HG03280 (cell line): ENCODE measurements around the gene OR5K1.

Experiments used
- ATAC-seq: cut with Tn5 transposase; IDR thresholded peaks from one replicate; pipeline ENCODE4 v1.9.1; 2021; ENCODE audit warnings: mild to moderate bottlenecking, moderate library complexity; ENCODE audit not compliant: unreplicated experiment

The OR5K1 gene

GRCh38 chr3:98462901-98463300, at the start of gene OR5K1:
TSS of gene OR5K1 (plus strand) at chr3:98463201. CDS start at chr3:98469577, 6,376 bp downstream.
- ATAC-seq = no peak

GRCh38 chr3:98432575-98432974, 30.4 kb upstream of the OR5K1 start:
- no peak for ATAC-seq

GRCh38 chr3:98433764-98434163, 29.2 kb upstream of the OR5K1 start:
- ATAC-seq = no peak

DNA sequence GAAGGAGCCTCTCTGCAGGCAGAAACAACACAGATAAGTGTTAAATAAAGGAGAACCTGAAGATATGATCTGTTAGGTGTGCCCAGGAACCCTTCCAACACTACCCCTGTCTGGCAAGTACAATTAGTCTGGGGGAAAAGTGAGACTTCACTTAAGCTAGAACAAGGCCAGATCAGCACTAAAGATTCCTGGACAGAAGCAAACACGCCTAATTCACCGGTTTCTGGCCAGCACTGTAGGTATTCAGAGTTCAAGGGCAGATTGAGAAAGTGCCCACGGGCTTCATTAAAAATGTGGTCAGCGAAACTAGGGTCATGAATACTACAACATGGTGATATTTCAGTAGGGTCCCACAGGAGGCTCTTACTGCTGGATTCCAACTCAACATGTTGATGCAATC, 28.6 kb upstream of the OR5K1 start:
- ATAC-seq = no peak

GRCh38 chr3:98440283-98440682, 22.7 kb upstream of the OR5K1 start:
- ATAC-seq = no peak

GRCh38 chr3:98445949-98446406, 17.0 kb upstream of the OR5K1 start:
- ATAC-seq = peak; percentile 59

DNA sequence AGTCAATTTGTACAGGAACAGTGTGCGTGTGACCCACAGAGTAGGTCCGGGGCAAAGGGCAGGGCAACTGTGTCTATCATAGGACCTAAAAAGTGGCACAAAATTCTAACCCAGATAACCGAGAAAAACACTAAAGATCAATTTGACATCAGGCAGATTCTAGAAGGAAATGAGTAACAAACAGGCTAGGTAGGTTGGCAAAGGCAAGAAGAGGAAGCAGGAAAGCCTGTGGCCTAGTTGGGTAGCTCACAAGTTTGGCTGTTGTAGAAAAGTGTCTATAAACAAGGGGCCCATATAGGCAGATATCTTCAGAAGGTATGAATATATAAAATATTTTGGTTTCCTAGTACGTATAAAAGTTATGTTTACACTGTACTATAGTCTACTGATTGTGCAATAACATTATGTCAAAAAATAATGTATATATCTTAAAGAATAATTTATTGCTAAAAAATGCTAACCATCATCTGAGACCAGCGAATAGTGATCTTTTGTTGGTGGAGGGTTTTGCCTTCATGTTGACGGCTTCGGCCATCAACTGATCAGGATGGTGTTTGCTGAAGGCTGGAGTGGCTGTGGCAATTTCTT, 13.3 kb upstream of the OR5K1 start:
- no peak for ATAC-seq

DNA sequence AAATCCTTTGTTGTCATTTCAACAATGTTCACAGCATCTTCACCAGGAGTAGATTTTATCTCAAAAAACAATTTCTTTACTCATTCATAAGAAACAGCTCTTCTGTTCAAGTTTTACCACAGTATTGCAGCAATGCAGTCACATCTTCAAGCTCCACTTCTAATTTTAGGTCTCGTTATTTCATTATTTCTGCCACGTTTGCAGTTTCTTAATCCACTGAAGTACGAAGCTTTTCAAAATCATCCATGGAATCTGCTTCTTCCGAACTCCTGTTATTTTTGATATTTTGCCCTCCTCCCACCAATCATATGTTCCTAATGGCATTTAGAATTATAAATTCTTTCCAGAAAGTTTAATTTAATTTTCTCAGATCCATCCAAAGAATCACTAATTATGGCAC, 12.6 kb upstream of the OR5K1 start:
- no peak for ATAC-seq

DNA sequence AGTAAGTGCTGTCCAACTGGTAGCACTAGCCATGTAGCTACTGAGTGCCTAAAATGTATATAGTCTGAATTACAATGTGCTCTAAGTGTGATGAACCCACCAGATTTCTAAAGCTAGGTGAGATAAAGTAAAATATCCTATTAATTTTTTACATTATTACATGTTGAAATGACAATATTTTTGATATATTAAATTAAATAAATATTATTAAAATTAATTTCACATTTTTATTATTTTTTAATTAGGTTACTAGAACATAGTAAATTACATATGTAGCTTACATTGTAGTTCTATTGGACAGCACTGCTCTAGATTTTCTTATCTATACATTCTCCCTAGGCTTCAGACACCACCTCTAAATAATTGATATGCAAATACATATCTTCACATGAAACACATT, 9.2 kb upstream of the OR5K1 start:
- no peak for ATAC-seq

DNA sequence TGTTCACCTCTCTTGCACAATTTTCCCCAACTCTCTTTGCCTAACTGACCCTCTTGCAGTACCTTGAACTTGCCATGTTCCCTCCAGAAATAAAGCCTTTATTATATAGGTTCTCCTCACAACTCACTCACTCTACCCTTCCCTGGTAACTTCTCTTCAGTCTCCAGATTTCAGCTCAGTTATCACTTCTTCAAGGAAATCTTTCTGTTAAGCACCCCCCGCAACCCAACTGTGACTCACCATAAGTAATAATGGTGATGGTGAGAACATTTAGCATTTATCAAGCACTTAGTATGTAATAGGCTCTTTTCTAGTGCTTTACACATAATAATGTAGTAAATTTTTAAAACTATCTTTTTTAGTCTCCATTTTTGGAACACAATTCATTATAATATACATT, 8.1 kb upstream of the OR5K1 start:
- no peak for ATAC-seq

- no peak for ATAC-seq
These were observed 5.5 kb upstream of the OR5K1 start for GRCh38 chr3:98457543-98457942.

GRCh38 chr3:98460220-98460619, 2.8 kb upstream of the OR5K1 start:
- ATAC-seq = no peak

GRCh38 chr3:98482717-98483482, 19.9 kb downstream of the OR5K1 start:
- ATAC-seq = no peak

- no peak for ATAC-seq
These were observed 20.6 kb downstream of the OR5K1 start for GRCh38 chr3:98483626-98484025.

GRCh38 chr3:98497381-98497780, 34.4 kb downstream of the OR5K1 start, which contains the start of gene OR5K2:
TSS of gene OR5K2 (plus strand) at chr3:98497681. CDS start at chr3:98497681, 0 bp downstream.
- no peak for ATAC-seq

GRCh38 chr3:98500019-98500418, 37.0 kb downstream of the OR5K1 start:
- no peak for ATAC-seq

DNA sequence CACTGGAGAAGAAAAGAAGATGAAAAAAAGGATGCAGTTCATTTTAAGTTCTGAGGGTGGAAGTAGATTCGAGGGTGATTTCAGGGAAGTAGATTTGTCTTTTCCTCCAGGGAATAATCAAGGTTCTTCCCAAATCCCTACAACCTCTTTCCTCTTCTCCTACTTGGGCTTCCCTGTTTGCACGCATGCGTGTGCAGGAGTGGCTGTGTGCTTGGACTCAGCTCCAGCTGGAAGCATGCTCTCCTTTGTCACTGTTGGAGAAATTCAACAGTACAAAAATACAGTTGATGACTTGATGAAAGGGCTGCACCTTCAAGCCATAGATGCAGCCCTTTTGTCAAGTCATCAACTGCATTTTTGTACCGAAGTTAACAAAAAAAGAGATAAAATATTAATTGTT, 38.3 kb downstream of the OR5K1 start:
- ATAC-seq = no peak

DNA sequence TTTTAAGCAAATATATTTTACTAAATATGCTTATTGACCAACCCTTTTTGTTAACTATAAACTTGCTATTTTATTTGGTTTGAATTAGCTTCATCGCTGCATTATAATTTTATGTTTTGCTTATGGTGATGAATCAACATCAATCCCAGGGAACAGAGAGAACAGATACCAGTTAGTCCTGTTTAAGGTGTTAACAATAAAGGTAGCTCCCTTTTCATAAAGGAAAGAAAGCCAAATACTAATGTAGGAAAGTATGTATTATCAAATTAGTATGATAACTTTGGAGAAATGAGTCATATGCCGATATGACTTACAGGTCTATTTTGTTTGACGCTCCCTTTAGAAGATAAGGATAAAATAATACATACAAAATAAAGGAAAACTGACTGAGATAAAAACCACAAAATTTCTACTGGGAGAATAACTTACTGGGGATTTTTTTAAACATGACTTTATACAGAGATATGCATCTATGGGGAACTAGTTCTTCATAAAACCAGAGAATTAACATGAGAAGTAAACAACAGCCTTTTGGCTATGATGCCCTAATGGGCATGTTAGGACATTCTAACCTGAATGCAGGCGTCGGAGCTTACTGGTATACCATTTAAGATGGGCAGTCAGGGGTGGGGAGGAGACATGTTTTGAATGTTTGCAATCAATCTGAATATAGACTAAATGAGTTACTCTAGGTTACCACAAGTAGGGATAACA, 39.0 kb downstream of the OR5K1 start:
- ATAC-seq = no peak

GRCh38 chr3:98504539-98504938, 41.5 kb downstream of the OR5K1 start:
- no peak for ATAC-seq

DNA sequence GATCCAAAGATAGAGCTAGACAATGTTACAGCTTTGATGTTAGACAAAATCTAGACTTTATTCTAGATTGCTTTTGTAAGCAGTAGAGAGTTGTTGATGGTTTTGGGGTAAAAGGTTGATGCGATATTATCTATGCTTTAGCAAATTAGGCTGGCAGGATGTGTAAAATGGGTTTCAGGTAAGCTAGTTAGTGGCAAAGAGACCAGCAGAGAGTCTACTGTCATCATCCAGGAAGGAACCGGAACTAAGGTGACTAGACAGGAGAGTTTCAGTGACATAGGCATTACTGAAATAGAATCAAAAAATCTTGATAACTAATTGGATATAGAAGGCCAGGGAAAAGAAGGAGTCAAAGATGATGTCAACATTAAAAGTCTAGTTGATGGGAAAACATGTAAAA, 45.6 kb downstream of the OR5K1 start:
- no peak for ATAC-seq

GRCh38 chr3:98512576-98512975, 49.6 kb downstream of the OR5K1 start:
- ATAC-seq = no peak

DNA sequence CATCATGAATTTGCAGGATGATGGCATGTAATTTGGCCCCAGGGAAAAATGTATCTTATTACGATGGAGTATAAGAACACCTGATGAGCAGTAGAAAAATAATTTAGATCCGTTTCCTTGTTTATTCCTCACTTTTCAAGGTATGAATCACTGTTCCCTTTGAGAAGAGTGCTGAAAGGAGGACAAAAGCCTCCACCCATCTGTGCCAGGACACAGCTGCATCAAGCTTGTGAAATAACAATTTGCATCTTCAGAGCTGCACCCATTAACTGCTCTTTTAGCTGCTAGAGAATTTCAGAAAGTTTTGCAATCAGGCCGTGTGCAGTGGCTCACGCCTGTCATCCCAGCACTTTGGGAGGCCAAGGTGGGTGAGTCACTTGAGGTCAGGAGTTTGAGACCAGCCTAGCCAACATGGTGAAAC, 50.1 kb downstream of the OR5K1 start:
- no peak for ATAC-seq
